ENCODE results near the gene RFT1.

Gene RFT1

GRCh38 chr3:53147151-53147902, 17.1 kb upstream of the RFT1 start:
- H3K4me3 ChIP-seq (ENCODE audit: low read depth, low read length), result no peak overlapping the region
- no peak for TF ChIP-seq CTCF (IDR thresholded peaks at IDR 0.05; ENCODE audit: low read depth, low read length)

GRCh38 chr3:53146319-53146891, 16.2 kb upstream of the RFT1 start:
- no peak overlapping the region for H3K4me3 ChIP-seq (ENCODE audit: low read depth, low read length)
- no peak for TF ChIP-seq CTCF (IDR thresholded peaks at IDR 0.05; ENCODE audit: low read depth, low read length)

GRCh38 chr3:53145713-53146080, 15.5 kb upstream of the RFT1 start:
- H3K4me3 ChIP-seq (ENCODE audit: low read depth, low read length), result no peak overlapping the region
- no peak for TF ChIP-seq CTCF (IDR thresholded peaks at IDR 0.05; ENCODE audit: low read depth, low read length)

GRCh38 chr3:53144862-53145712, 14.9 kb upstream of the RFT1 start:
- no peak overlapping the region for H3K4me3 ChIP-seq (ENCODE audit: low read depth, low read length)
- TF ChIP-seq CTCF (IDR thresholded peaks at IDR 0.05; ENCODE audit: low read depth, low read length), result no peak

GRCh38 chr3:53144446-53144845, 14.2 kb upstream of the RFT1 start:
- no peak for TF ChIP-seq CTCF (IDR thresholded peaks at IDR 0.05; ENCODE audit: low read depth, low read length)
- no peak overlapping the region for H3K4me3 ChIP-seq (ENCODE audit: low read depth, low read length)

- no peak overlapping the region for H3K4me3 ChIP-seq (ENCODE audit: low read depth, low read length)
- no peak for TF ChIP-seq CTCF (IDR thresholded peaks at IDR 0.05; ENCODE audit: low read depth, low read length)
Measured at GRCh38 chr3:53142986-53143385, 12.8 kb upstream of the RFT1 start.
